ENCODE data around the gene SVOPL.

SVOPL gene

DNA sequence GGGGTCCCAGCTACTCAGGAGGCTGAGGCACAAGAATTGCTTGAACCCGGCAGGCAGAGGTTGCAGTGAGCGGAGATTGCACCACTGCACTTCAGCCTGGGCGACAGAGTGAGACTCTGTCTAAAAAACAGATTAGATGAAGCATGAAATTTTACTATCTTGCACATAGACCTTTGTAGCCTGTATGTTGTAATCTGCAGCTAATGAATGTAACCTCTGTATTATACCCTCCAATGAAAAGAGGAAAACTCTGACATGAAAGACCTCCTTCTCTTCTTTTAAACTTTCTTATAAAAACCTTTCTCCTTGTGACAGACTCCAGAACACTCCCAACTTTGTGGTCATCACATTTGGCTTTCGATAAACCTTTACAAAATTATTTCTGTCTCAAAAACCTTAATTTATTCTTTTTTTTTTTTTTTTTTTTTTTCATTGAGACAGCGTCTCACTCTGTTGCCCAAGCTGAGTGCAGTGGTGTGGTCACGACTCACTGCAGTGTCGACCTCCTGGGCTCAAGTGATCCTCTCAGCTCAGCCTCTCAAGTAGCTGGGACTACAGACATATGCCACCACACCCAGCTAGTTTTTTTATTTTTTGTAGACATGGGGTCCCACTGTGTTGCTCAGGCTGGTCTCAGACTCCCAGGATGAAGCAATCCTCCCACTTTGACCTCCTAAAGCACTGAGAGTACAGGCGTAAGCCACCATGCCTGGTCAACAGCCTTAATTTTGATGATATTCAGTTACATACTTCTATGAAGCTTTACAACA, 97.4 kb downstream of the SVOPL start:
- peak; percentile 36 for DNase-seq

DNA sequence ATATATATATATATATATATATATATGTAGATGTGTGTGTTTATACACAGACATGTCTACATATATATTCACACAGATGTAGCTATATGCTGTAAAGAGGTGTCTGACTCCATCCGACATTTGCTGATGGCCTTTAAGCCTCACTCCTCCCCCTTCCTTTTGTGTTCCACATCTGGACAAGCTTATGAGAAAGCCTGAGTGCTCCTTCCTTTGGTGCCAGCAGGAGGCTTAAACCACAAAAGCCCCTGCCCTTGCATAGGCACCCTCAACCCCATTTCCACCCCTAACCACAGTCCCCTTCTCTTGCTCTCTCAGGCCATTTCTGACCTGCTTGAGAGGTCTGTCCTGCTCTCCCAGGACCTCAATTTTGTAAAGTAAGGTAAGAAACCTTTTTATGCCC, 98.7 kb downstream of the SVOPL start:
- no peak for DNase-seq

DNA sequence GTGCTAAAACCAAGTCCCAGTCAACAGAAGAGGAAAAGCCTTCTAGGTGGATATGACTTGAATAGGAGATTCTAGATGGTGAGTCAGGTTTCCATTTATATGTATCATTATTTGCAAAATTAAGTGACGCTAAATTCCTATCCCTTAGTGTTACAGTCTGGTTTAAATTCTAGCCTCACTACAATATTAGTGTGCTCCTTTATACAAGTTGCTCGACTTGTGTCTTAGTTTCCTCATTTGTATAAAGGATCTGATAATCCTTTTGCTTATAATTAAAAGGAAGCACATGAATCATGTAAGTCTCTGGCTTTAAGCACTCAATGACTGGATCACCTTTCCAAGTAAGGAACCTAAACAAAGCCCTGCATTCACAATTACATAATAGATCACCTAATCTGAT, 105.7 kb downstream of the SVOPL start:
- no peak for DNase-seq

DNA sequence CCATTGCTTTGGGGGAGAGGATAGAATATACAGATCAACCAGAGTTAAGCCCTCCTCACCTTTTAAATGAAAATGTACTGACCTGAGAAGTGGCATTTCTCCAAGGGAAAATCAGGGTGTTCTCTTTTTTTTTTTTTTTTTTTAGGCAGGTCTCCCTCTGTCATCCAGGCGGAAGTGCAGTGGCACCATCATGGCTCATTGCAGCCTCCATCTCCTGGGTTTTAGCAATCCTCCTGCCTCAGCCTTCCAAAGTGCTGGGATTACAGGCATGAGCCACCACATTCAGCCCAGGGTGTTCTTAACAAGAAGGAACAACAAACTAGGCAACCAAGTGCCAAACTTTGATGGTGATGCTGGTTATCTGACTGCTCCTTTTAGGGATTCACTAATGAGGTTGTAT, 111.0 kb downstream of the SVOPL start:
- no peak for DNase-seq

DNA sequence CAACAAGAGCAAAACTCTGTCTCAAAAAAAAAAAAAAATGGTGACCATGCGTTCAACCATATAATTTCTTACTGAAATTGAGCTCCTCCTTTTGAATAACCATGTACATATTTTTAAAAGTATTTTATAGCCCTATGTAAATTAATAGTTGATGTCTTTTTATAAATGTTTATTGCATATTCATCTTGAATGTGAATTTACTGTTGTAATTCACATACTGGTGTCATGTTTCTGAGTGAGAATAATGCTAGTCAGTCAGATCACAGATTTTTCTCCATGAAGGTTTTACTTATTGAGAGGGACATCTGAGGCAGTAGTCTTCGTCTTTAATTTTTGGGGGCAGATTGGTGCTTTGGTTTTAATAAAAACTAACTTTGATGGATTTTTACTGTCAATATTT, 112.2 kb downstream of the SVOPL start:
- no peak for DNase-seq

DNA sequence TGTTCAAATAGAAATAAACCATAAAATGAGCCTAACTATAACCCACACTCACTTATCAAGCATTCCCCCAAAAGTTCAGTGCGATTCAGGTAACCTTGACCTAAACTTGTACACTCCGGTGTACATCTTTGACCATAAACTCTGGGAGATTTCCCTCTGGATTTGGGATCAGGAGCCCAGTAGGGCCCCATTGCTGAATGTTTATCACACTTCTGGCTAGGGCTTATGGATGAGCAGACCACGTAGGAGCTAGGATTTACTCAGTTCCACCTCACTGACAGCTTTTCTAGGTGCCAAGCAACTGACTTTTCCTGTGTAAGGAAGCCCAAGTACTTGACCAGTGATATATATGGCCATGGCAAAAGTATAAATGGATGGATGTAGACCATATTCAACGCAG, 113.7 kb downstream of the SVOPL start:
- DNase-seq: no peak

DNA sequence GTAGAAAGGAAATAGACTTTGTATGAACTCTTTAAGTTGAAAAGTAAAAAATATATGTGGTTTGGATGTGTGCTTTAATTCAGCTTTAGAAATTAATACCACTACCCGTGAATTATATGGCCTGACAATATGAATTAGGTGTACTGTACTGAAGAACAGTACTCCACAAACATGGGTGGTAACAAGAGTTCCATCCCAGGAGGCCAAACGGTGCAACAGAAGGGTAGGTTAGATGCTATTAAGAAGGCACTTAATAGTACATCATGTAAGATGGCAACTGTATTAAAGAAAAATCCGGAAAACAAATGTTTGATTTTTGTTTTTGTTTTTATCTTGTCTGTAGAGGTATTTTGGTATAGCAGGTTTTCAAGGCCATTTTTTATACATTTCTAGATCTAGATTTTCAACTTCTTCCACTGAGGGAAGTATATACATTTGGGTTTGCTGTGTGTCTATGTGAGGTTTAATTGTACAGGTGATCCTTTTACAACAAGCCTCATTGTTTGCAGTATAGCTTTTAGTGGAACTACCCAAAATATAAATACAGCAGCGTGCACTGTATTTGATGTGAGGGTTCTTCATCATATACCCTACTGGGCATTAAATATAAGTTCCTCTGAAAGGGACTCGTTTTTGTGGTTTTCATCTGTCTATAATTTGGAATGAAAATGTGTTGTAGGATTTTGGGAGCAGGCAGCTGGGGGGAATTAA, 115.7 kb downstream of the SVOPL start:
- no peak for DNase-seq

DNA sequence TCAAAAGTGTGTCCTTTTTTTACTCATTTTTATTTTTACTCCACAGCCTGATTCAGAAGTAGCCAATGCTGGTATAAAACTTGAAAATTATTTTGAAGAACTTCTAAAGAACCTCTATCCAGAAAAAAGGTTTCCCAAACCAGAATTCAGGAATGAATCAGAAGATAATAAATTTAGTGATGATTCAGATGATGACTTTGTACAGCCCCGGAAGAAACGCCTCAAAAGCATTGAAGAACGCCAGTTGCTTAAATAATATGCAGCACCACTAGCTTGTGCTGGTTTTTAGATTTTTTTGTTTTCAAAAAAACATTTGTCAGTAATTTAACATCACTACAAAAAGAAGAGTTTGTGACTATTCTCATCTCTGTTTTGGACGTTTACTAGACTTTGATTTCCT, 116.5 kb downstream of the SVOPL start:
- no peak for DNase-seq

DNA sequence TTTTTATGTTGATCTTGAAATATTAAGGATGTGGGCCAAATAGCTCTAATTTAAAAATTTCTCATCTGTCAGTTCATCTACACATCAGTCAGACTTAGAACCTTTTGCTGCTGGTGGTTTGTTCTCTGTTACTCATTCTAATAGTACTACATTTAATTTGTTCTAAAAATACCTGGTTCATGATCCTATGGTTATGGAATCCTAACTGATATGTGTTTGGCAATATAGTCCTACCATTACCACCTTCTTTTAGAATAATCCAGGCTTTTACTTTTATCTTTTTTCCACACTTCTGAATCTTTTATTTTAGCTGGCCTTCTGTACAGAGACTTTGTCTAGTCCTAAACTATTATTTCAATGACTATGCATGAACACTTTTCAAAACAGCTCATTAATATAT, 116.9 kb downstream of the SVOPL start:
- no peak for DNase-seq

DNA sequence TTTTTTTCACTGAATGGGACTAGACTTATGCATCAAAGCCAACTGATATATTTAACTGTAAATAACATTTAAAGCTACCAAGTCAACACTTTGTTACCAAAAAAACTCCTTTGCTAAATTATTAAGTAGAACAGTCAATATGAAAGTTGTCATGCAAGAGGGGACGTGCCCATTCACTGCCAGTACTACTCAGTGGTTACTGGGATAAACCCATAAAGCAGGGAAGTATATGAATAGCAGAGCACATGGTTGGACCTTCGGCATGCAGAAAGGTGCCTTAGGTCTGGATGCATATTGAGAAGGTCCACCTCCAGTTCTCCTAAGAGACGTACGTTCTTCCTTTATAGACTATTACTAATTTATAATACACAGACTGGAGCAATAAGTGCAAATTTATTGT, 120.1 kb downstream of the SVOPL start:
- no peak for DNase-seq

DNA sequence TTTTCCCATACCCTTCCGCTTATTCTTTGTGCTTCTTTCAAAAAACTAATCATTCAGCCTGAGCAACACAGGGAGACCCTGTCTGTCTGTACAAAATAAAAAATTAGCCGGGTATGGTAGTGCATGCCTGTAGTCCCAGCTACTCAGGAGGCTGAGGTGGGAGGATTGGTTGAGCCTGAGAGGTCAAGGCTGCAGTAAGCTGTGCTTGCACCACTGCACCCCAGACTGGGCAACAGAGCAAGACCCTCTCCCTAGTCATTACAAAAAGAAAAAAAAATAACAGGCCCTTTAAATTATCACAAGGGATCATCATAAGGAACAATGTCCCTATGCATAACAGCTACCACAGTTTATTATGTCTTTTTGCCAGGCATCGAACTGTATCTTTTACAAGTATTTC, 121.5 kb downstream of the SVOPL start:
- DNase-seq: no peak

DNA sequence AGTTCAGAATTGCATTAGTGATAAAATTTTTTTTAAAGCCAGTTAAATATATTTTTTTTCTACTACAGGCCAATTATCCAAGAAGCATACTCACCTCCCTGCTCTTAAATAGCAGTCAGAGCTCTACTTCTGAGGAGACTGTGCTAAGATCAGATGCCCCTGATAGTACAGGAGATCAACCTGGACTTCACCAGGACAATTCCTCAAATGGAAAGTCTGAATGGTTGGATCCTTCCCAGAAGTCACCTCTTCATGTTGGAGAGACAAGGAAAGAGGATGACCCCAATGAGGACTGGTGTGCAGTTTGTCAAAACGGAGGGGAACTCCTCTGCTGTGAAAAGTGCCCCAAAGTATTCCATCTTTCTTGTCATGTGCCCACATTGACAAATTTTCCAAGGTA, 122.0 kb downstream of the SVOPL start:
- no peak for DNase-seq

DNA sequence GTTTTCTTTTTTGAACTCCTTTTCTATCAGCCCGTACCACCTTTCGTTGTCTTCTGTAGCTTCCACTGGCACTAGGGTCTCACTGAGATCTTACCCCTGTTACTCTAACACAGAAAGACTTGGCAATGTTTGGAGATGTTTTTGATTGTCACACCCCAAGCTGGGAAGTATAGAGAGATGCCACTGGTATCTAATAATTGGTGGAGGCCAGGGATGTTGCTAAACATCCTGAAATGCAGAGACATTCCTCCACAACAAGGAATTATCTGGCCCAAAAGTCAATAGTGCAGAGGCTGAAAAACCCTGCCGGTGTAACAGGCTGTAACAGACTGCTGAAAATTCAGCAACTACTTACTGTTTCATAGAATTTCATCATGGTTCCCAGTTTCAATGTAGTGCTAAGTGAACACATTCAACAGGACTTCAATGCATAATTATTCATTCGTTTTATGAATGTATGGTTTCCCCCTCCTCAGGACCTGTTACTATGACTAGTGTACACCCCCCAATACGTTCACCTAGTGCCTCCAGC, 125.2 kb downstream of the SVOPL start:
- DNase-seq: no peak

DNA sequence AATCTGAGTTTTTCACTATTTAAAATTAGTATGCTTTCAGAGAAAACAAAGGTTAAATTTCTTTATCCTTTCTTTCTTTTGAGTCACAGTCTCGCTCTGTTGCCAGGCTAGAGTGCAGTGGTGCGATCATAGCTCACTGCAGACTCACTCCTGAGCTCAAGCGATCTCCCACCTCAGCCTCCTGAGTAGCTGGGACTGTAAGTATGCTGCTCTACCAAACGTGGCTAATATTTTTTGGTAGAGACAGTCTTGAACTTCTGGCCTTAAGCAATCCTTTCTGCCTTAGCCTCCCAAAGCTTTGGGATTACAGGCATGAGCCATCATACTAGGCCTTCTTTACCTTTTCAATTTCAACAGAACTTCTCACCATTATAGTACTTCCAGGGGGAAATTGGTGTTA, 127.4 kb downstream of the SVOPL start:
- no peak for DNase-seq

DNA sequence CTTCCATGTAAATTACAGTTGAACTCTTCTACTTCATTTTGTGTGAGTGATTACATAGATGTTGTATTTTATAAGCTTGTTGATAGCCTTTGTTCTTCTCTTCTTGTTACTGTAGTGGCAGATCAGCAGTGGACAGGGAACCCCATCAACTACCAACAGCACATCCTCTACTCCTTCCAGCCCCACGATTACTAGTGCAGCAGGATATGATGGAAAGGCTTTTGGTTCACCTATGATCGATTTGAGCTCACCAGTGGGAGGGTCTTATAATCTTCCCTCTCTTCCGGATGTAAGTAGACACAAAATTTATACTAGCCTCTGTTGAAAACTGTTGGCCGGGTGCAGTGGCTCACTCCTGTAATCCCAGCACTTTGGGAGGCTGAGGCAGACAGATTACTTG, 130.4 kb downstream of the SVOPL start:
- no peak for DNase-seq

DNA sequence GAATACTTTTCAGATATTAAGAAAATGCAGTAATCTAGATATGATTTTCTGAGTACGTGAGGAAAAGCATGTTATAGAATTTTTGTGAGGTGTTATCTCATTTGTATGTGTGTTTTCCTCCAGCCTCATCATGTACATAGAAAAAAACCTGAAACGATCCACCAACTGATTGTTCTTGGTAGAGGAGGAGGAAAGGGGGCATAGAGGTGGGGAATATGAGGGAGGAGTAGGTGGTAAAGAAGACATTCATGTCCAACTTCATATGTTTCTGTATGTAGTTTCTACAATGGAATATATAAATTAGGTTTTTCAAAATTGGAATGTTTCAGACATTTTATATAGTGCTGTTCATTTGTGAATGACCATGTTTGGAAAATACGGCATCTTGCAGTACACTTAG, 131.7 kb downstream of the SVOPL start:
- DNase-seq: no peak

DNA sequence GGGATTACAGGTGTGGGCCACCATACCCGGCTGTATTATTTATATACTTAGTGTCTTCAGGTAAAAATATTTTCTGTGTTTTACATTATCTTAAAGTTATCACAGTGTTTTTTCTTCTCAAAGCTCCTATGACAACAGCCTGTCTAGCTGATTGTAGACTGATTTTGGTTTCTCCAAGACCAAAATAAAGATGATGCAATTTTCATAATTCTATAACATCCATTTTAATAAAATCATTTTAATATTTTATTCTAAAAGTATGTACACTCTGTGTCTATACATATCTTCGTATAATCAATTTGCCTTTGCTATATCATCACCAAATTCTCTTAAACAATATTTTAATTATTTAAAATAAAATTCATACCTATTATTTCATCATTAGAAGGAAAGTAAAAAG, 132.5 kb downstream of the SVOPL start:
- no peak for DNase-seq

DNA sequence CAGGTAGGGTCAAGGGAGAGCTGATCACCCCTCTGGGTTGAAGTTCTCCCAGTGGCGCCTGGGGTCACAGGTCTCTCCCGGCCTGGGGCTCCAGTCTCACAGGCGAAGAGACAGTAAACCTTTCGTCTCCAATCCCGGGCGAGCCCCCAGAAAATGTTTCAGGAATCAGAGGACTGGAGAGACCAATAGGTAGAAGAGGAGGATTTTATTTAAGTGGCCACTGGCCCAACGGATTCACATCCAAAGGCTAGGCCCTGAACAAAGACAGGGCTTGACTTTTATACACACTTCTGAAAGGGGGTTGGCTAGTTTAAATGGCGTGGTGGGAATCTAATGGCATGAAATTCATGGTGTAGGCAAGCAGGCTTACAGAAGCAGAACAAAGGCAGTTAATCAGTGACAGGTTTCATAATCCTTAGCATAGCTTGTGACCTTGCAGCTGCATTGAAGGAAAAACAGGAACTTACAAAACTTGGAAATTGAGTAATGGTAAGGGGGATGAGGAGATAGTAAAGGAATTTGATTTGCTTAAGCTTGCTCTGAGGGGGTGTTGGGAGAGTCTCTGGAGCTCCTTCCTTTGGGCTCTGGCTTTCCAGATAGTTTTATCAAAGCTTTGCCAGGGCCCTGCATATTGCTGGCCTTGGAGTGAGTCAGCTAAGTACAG, 135.6 kb downstream of the SVOPL start:
- no peak for DNase-seq

DNA sequence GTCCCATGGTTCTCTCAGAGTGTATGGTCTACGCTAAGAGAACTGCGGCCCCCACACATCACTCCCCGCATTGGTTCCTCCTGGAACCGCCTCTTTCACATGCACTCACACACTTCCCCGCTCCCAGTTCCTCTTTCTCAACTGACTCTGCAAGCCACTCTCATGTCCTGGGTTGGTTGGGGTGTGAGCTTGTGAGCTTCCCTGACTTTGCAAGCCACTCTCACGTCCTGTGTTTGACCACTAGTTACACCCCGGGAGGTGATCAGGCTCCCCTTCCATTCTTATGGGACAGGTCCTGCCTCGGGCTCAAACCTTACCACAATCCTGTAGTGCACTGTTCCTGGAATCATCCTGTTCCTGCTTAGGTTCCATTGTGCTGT, 136.1 kb downstream of the SVOPL start:
- no peak for DNase-seq

DNA sequence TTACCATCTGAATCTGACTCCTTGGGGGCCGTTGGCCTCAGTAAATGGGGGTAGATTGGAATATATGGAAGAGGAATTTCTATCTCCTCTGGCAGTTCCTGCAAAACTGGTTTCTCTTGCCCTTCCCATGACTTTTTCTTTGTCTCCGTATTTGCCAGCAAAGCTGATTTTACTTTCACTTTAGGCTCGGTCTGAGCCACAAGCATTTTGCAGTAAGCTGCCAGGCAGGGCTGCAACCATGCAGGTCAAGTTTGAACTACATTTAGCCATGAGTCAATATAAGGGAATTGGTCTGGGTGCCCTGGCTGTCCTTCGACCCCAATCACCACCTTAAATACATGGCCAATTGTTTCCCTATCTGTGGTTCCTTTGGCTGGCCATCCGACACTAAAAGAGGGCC, 136.8 kb downstream of the SVOPL start:
- DNase-seq: no peak

DNA sequence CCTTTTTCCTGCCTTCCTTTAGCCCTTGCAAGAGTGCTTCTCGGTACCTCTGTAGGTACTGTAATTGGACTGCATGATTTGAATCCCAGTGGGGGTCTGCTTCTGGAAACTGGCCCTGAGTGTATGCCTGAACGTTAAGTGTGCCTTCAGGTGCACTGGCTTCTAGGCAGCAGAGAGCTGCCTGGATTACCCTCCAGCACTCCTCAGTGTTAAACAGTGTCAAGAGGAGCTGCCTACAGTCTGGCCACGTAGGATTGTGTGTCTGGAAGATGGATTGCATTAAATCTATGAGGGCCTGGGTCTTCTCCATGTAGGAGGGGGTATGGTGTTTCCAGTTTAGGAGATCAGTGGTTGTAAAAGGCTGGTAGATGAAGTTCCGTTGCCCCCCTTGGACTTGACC, 137.4 kb downstream of the SVOPL start:
- DNase-seq: no peak

DNA sequence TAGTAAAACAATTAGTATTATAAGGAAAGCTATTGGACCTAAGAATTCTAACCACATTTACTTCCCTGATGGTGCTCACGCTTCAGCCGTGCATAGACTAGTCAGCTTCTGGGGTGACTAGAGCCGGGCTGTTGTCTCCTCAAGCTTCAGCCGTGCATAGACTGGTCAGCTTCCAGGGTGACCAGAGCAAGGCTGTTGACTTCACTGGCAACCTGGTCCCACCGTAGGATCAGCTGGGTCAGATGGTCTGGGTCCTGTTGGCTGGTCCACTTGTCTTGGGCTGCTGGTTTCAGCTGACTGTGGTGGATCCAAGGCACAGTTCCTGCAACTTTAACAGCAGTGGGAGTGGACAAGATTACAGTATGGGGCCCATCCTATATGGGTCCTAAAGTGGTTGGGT, 141.7 kb downstream of the SVOPL start:
- DNase-seq: no peak

DNA sequence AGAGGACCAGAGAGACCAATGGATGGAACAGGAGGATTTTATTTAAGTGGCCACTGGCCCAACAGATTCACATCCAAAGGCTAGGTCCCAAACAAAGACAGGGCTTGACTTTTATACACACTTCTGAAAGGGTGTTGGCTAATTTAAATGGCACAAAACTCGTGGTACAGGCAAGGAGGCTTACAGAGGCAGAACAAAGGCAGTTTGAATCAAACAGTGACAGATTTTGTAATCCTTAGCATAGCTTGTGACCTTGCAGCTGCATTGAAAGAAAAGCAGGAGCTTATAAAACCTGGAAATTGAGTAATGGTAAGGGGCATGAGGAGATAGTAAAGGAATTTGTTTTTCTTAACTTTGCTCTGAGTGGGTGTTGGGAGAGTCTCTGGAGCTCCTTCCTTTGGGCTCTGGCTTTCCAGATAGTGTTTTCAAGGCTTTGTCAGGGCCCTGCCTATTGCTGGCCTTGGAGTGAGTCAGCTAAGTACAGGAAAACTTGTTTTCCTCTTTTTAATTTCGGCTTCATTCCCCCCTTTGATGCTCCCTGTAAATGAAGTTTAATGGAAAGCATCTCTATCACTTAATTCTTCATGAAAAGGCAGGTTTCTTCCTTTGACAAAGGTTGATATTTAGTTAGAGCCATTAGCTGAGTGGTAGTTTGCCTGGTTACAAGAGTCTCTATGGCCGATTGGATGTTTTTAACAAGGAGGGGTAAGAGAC, 144.2 kb downstream of the SVOPL start:
- DNase-seq: no peak

Measured in NK-92 treated with Interleukin-12 subunit alpha and Interleukin-12 subunit beta, amount 100 ng/mL, for 24 hours (cell line).